ENCODE results near the gene RAB11B.
"Not testable (repeated sequence)": the region's sequence is repeated elsewhere in the genome, so short reads cannot be mapped to it uniquely, and the experiment has no call there.

Gene RAB11B

DNA sequence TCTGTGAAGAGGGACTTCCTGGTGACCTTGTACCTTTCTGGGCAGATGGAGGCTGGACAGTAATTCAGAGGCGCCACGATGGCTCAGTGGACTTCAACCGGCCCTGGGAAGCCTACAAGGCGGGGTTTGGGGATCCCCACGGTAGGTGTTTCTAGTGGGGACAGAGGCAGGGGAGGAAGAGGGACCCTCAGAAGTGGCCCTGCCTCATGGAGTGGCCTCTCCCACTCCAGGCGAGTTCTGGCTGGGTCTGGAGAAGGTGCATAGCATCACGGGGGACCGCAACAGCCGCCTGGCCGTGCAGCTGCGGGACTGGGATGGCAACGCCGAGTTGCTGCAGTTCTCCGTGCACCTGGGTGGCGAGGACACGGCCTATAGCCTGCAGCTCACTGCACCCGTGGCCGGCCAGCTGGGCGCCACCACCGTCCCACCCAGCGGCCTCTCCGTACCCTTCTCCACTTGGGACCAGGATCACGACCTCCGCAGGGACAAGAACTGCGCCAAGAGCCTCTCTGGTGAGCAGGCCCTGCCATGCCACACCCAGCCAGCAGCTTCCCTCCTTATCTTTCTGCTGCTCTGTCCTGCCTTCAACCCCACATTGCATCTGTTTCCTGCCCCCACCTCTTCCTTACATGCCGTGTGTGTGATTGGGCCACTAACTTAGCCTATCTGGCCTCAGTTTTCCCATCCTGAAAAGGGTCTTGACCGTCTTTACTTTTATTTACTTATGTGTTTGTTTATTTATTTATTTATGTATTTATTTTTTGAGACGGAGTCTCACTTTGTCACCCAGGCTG lies 19.0 kb upstream of the RAB11B start:
- no peak for DNase-seq

DNA sequence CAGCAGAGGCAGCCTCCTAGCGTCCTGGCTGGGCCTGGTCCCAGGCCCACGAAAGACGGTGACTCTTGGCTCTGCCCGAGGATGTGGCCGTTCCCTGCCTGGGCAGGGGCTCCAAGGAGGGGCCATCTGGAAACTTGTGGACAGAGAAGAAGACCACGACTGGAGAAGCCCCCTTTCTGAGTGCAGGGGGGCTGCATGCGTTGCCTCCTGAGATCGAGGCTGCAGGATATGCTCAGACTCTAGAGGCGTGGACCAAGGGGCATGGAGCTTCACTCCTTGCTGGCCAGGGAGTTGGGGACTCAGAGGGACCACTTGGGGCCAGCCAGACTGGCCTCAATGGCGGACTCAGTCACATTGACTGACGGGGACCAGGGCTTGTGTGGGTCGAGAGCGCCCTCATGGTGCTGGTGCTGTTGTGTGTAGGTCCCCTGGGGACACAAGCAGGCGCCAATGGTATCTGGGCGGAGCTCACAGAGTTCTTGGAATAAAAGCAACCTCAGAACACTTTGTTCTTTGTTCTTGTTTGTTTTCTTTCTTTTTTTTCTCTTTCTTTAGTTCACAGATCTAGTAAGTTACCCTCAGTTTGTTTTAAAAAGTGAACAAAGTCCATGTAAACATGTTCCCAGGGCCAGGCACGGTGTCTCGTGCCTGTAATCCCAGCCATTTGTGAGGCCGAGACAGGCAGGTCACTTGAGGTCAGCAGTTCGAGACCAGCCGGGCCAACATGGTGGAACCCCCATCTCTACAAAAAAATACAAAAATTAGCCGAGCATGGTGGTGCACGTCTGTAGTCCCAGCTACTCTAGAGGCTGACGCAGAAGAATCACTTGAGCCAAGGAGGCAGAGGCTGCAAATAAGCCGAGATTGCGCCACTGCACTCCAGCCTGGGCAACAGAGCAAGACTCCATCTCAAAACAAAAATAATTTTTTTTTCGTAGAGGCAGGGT lies 16.0 kb upstream of the RAB11B start:
- no peak for DNase-seq

DNA sequence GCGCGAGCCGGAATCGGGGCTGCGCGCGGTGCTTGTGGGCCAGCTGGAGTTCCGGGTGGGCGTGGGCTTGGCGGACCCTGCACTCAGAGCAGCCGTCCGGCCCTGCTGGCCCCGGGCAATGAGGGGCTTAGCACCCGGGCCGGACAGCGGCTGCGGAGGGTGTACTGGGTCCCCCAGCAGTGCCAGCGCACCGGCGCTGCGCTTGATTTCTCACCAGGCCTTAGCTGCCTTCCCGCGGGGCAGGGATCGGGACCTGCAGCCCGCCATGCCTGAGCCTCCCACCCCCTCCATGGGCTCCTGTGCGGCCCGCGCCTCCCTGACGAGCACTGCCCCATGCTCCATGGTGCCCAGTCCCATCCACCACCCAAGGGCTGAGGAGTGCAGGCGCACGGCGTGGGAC lies 14.4 kb upstream of the RAB11B start:
- DNase-seq: not testable (repeated sequence)

DNA sequence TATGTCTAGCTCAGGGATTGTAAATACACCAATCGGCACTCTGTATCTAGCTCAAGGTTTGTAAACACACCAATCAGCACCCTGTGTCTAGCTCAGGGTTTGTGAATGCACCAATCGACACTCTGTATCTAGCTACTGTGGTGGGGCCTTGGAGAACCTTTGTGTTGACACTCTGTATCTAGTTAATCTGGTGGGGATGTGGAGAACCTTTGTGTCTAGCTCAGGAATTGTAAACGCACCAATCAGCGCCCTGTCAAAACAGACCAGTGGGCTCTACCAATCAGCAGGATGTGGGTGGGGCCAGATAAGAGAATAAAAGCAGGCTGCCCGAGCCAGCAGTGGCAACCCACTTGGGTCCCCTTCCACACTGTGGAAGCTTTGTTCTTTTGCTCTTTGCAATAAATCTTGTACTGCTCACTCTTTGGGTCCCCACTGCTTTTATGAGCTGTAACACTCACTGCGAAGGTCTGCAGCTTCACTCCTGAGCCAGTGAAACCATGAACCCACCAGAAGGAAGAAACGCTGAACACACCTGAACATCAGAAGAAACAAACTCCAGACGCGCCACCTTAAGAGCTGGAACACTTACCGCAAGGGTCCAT lies 13.7 kb upstream of the RAB11B start:
- DNase-seq: not testable (repeated sequence)

DNA sequence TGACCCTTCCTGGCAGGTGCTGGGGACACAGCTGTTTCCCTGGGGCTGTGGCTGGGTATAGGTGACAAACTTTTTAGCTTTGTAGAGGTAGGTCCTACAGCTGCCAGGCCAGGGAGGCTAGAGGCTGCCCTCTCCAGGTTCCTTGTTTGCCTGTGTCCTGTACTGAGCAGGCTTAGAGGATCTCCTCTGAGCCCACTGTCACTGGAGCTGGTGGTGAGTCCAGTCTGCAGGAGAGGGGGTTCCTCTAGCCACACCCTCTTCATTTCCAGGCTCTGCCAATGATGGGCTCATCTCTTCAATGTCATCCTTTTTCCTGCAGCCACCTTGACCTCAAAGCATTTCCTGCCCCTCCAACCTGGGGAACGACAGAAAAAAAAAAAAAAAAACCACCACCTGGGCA lies 12.6 kb upstream of the RAB11B start:
- DNase-seq: no peak

DNA sequence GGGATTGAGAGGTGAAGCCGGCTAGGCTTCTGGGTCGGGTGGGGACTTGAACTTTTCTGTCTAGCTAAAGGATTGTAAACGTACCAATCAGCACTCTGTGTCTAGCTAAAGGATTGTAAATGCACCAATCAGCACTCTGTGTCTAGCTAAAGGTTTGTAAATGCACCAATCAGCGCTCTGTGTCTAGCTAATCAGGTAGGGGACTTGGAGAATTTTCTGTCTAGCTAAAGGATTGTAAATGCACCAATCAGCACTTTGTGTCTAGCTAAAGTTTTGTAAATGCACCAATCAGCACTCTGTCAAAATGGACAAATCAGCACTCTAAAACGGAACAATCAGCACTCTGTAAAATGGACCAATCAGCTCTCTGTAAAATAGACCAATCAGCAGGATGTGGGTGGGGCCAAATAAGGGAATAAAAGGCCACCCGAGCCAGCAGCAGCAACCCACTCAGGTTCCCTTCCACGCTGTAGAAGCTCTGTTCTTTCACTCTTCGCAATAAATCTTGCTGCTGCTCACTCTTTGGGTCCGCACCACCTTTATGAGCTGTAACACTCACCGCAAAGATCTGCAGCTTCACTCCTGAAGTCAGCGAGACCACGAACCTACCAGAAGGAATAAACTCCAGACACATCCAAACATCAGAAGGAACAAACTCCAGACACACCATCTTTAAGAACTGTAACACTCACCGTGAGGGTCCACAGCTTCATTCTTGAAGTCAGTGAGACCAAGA lies 10.8 kb upstream of the RAB11B start:
- not testable (repeated sequence) for DNase-seq

DNA sequence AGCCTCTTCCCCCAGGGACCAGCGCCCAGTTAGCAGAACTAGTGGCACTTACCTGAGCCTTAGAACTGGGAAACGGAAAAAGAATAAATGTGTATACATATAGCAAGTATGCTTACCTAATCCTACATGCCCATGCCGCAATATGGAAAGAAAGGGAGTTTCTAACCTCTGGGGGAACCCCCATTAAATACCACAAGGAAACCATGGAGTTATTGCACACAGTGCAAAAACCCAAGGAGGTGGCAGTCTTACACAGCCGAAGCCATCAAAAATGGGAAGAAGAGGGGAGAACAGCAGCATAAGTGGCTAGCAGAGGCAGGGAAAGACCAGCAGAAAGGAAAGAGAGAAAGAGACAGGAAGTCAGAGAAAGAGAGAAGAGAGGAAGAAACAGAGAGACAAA lies 5.6 kb upstream of the RAB11B start:
- not testable (repeated sequence) for DNase-seq

DNA sequence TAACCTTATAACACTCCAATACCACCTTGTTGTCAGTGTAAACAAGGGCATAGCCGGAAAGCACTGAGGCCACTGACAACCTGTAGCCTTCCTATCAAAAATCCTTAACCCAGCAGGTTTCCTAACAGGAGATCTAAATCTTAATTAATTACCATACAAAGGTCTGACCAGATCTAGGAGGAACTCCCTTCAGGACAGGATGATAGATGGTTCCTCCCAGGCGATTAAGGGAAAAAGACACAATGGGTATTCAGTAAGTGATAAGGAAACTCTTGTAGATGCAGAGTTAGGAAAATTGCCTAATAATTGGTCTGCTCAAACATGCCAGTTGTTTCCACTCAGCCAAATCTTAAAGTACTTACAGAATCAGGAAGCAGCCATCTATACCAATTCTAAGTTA lies 5.1 kb upstream of the RAB11B start:
- not testable (repeated sequence) for DNase-seq

DNA sequence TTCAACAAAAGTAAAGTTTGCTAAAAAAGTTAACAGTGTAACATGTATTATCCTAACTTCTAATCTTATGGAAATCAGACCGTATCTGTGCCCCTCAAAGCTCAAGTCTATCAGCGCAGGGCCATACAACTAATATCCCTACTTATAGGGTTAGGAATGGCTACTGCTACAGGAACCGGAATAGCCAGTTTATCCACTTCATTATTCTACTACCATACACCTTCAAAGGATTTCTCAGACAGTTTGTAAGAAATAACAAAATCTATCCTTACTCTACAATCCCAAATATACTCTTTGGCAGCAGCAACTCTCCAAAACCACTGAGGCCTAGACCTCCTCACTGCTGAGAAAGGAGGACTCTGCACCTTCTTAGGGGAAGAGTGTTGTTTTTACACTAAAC lies 4.6 kb upstream of the RAB11B start:
- not testable (repeated sequence) for DNase-seq

DNA sequence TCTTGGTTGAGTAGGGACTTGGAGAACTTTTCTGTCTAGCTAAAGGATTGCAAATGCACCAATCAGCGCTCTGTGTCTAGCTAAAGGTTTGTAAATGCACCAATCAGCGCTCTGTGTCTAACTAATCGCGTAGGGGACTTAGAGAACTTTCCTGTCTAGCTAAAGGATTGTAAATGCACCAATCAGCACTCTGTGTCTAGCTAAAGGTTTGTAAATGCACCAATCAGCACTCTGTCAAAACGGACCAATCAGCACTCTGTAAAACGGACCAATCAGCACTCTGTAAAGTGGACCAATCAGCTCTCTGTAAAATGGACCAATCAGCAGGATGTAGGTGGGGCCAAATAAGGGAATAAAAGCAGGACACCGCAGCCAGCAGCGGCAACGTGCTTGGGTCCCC lies 3.7 kb upstream of the RAB11B start:
- DNase-seq: not testable (repeated sequence)

DNA sequence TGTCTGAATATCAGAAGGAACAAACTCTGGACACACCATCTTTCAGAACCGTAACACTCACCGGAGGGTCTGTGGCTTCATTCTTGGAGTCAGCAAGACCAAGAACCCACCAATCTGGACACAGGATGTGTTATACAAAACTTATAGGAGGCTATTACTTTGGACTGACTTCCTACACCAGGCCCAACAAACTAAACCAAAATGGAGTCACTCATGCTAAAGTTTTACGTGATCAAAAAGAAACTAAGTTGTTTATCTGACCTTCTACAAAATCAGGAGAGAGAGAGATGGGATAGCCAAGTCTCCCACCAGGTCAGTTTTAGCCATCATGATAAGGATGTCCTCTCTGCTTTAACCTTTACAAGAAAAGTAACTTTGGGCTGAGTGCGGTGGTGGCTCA lies 3.2 kb upstream of the RAB11B start:
- no peak for DNase-seq

DNA sequence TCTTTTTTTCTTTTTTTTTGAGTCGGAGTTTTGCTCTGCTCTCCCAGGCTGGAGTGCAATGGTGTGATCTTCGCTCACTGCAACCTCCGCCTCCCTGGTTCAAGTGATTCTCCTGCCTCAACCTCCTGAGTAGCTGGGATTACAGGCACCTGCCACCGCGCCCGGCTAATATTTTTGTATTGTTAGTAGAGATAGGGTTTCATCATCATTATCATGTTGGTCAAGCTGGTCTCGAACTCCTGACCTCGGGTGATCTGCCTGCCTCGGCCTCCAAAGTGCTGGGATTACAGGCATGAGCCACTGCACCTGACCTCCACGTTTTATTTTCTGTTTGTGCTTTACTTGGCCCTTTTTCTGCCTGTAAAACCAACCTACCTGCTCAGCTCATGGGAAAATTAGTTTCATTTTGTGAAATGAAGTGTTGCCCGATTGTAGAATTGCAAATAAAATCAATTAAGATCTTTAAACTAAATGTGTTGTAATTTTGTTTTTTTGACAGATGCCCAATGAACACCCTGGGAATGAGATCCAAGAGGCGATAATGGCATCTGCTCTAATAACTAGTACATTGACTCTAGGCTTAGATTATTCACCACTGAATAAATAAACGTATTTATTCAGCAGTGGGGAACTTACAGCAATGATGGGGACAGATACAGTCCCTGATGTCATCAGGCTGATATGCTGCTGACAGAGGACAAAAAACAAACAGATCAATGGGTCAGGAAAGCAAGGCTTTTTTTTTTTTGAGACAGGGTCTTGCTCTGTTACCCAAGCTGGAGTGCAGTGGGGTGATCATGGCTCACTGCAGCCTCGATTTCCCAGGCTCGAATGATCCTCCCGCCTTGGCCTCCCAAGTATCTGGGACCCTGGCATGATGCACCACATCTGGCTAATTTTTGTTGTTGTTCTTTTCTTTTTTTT lies 2.2 kb upstream of the RAB11B start:
- DNase-seq: no peak

DNA sequence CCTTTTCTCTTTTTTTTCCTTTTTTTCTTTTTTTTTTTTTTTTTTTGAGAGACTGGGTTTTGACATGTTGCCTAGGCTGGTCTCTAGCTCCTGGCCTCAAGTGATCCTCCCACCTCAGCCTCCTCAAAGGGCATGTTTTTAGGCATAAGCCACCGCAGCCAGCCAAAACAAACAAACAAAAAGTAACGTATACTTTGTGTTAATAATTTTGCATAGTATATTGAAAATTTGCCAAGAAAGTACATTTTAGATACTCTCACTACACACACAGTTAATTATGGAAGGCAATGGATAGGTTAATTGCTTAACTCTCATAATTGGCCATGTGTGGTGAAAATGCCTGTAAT lies 1.6 kb upstream of the RAB11B start:
- DNase-seq: no peak

DNA sequence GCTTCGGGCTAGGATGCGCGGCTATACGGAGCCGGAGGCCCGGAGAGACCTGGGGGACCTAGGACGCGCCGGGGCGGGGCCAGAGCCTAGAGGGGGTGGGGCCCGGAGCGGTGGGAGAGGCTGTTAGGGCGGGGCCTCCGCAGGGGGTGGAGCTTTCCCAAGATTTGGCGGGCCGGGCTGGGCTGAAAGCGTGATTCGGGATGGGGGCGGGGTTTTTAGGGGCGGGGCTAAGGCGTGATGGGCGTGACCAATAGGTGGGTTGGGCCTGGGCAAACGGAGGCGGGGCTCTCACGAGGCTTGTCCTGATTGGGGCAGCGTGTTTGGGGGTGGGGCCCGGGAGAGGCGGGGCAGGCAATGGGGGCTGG lies 439 bp downstream of the RAB11B start:
- peak; percentile 46 for DNase-seq

DNA sequence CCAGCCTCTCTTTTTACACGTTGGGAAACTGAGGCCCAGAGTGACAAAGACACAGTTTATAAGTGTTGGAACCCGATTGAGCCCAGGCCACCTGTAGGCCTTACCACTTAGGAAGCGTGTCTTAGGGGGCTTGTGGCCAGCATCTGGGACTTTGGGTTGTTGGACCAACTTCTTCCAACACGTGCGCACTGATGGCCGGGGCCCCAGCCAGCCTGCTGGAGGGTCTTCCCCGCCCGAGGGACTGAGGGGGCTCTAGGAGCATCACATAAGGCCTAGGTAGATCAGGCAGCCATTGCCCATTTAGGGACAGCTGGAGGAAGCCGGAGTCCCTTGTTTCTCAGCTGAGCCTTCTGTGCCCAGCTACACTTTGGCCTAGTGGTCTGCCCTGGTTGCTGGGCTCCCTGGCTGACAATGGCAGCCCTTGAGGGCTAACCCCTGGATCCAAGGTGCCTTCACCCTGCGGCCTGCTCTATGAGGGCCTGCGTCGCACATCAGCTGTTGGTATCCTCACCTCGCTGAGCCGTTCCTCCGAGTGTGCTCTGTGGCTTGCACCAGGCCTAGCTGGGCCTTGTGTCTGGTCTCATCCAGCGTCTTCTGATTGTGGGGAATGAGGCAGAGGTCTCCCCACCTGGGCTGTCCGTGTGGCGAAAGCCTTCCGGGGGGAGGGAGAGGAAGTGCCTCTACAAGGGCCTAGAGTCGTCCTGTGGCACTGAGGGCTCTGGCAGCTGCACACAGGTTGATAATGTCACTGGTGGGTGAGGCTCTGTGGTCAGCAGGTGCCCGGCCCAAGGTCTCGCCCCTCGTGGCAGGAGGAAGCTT lies 1.2 kb downstream of the RAB11B start:
- no peak for DNase-seq

DNA sequence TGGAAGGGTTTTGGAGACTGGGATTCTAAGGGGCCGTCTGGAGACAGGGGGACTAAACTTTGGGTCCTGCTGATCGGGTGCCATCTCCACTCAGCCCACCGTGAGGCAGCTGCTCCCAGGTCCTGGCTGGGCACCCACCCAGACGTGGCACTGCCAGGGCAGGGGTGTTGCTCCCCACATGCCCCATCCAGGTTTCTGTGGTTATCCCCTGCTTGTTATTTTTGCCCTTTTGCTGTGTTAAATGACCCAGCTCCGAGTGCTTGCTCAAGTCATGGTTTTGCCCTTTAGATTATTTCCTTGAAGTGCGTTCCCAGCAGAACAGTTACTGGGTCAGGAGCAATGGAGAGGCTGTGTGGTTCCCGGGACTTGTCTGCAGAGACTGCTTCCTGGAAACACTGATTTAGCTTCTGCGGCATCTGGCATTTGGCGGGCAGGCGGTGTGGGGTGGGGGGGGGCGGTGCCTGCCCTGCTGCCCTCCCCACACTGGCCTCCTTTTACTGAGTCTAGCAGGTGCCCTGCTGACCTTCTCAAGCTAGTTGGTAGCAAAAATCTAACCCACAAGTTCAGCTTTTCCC lies 1.9 kb downstream of the RAB11B start:
- no peak for DNase-seq

DNA sequence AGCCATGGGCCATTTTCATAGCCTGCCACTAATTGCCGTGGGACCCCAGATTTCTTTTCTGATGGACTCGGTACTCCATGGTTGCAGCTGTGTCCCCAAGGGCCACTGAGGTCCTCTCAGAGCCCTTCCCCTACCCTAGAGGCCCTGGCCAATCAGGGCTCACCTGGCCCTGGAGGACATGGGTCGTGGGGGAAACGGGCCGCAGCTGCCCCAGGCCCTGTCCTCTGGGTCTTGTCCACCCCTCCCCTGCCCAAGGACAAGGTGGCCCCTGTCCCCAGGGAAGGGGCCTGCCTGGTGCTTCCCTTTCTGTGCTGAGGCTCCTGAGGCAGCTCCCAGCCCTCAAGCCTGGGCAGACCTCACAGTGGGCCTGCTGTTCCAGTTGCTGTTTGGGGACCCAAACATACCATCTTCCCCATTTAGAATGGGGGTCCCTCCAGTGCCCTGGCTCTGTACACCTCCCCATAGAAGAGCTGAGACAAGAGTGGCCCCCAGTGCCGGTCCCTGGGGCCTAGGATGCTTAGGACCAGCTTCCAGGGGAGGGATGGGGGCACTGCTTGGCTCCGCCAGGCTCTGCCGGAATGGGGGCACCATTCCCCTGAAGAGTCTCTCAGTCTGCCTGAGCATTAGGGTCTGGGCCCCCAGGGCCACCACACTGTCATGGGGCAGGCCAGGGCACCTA lies 3.2 kb downstream of the RAB11B start:
- DNase-seq: no peak

DNA sequence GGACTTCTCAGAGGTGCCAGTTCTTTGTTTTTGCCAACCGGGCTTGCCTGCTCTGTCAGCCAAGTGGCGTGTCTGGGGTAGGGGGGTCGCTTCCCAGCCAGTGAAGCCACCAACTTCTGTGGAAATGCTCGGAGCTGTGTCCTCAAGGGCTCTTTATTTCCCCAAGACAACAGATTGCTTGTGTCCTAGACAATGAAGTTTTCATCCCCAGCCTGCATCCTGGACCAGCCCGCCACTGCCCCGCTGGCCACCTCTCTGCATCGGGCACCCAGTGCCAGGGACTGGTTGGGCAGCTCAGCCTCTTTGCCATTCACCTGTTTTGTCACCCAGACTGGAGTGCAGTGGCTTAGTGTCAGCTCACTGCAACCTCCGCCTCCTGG lies 3.7 kb downstream of the RAB11B start:
- DNase-seq: no peak

DNA sequence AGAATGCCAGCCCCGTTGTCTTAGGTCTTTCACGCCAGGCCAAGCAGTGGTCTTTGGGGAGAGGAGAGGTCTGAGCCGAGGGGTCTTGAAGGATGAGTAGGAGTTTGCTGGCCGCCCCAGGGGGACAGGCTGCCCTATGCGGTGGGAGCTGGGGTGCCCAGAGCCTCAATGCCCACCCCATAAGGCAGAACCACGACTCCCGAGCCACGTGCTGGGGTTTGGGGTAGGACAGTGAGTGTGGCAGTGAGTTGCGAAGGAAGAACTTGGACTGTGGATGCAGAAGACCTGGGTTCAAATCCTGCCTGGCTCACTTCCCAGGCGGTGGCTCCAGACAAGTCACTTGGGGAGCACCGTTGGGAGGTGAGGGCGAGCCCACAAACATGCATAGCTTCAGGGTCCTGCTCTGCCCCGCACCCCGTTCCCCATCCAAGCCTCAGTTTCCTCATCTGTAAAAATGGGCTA lies 5.5 kb downstream of the RAB11B start:
- no peak for DNase-seq

DNA sequence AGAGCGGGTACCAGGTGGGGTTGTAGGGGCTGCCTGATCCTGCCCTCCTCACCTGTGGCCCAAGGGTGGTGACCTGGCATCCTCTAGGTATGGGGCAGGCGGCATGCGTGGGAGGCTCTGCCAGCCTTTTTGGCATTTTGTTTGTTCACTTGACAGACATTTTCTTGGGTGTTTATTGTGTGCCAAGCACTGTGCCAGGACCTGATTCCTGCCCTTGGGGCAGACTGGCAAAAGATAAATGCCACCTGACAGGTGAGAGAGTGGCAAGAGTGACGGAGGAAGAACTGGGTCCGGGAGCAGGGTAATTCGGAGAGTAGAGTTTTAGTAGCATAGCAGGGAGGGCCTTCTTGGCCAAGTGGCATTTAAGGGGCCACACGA lies 6.0 kb downstream of the RAB11B start:
- no peak for DNase-seq

Measured in NCI-H1436 treated with DMSO at 0.1 percent for 48 hours (cell line).